Left ventricle myocardium inferior (tissue), 1 donor: ENCODE results near the gene CSNK1D. TPM values are rescaled to one million over a fixed set of nuclear protein-coding genes. Genes with fewer than 3 reads are reported as not detected.

ENCODE experiments used
- DNase-seq: peaks from one replicate; pipeline ENCODE4 v3.0.0-alpha.2; 2020
- H3K27ac ChIP-seq: fragments of 200-600 bp; replicated peaks from 2 replicates; pipeline ENCODE4 v1.8.0; 2021
- H3K27me3 ChIP-seq: fragments of 200-600 bp; 2 replicates; pipeline ENCODE4 v1.8.0; 2021; ENCODE audit warnings: low read depth
- H3K36me3 ChIP-seq: fragments of 200-600 bp; 2 replicates; pipeline ENCODE4 v1.8.0; 2021
- H3K4me1 ChIP-seq: fragments of 200-600 bp; 2 replicates; pipeline ENCODE4 v1.8.0; 2021
- H3K4me3 ChIP-seq: fragments of 200-600 bp; 2 replicates; pipeline ENCODE4 v1.8.0; 2021; ENCODE audit warnings: mild to moderate bottlenecking, moderate library complexity
- H3K9me3 ChIP-seq: fragments of 200-600 bp; replicated peaks from 2 replicates; pipeline ENCODE4 v1.8.0; 2021
- CTCF ChIP-seq: fragments of 200-600 bp; IDR thresholded peaks from 2 replicates; pipeline ENCODE4 v1.8.0; 2021; ENCODE audit warnings: antibody characterized with exemption, mild to moderate bottlenecking, borderline replicate concordance
- intact Hi-C: fragments of 100-400 bp; cut with micrococcal nuclease; formaldehyde crosslinking; loops from one replicate; pipeline ENCODE4 v1.11.0; 2022
- long read RNA-seq: library from polyadenylated mRNA; unstranded; transcript quantifications from one replicate; pipeline ENCODE4 v2.0.0, GENCODE V29; 2021
- total RNA-seq: library from RNA; stranded (reverse); fragmentation: NEBNext Ultra II Directional; extraction: Animal tissue kit (Norgen Biotek cat#: 25700); gene quantifications from one replicate; pipeline ENCODE4 v1.2.1, GENCODE V29; 2021
- donor health status: DM: no; HTN: yes; CAD: no; lungs with severe emphysema.

The CSNK1D gene
- 61.8 TPM for total RNA-seq
- long read RNA-seq, transcript CSNK1D-203 (10 exons, 2,047 nt): minor isoform, 6 of 39 reads
- long read RNA-seq, transcript CSNK1D-202 (9 exons, 3,712 nt): major isoform, 7 of 39 reads
- long read RNA-seq, partial matches to known transcripts: 4 of 39 reads
- long read RNA-seq, other reads (novel, unspliced or antisense): 21 of 39 reads

GRCh38 chr17:82273327-82274133, at the start of gene CSNK1D:
Gene CSNK1D, minus strand, starts transcription at chr17:82273700. Its CDS starts 319 bp downstream, at chr17:82273381.
- no peak for TF ChIP-seq CTCF
- peak within 1 kb of the TSS; percentile 98 for H3K4me3 ChIP-seq
- peak; percentile 93 for DNase-seq
- H3K4me1 ChIP-seq: peaks cover 60% of the 10 kb centered on the region
- H3K27ac ChIP-seq: peak within 1 kb of the TSS; percentile 98
- no peaks in the 10 kb centered on the region for H3K27me3 ChIP-seq
- intact Hi-C loops: no loop called here
- no peaks in the 10 kb centered on the region for H3K9me3 ChIP-seq
- H3K36me3 ChIP-seq: peaks cover 21% of the 10 kb centered on the region

- H3K27ac ChIP-seq: no peak overlapping the region
- no peak for DNase-seq
- no peak for TF ChIP-seq CTCF
- no peaks in the 10 kb centered on the region for H3K9me3 ChIP-seq
- H3K36me3 ChIP-seq: no peaks in the 10 kb centered on the region
- H3K27me3 ChIP-seq: peaks cover 28% of the 10 kb centered on the region
- no peak overlapping the region for H3K4me3 ChIP-seq
- intact Hi-C loops: loop anchor here (10.0 kb wide), 1 partner anchor 88 kb away; no protein-coding TSS in a partner anchor
- H3K4me1 ChIP-seq: peaks cover 10% of the 10 kb centered on the region
These were observed 49.3 kb upstream of the CSNK1D start for GRCh38 chr17:82322526-82323453.

GRCh38 chr17:82321947-82322466, 48.5 kb upstream of the CSNK1D start:
- Histone ChIP-seq H3K4me3 (no peak overlapping the region), H3K4me1 (peaks cover 10% of the 10 kb centered on the region), H3K36me3 (no peaks in the 10 kb centered on the region), H3K9me3 (no peaks in the 10 kb centered on the region), H3K27me3 (peaks cover 24% of the 10 kb centered on the region), H3K27ac (no peak overlapping the region)
- DNase-seq: no peak
- no peak for TF ChIP-seq CTCF
- intact Hi-C loops: loop anchor here (10.0 kb wide), 1 partner anchor 87 kb away; no protein-coding TSS in a partner anchor

- H3K4me3 ChIP-seq: peak overlapping the region; percentile 32
- peak; percentile 91 for TF ChIP-seq CTCF
- H3K4me1 ChIP-seq: peaks cover 11% of the 10 kb centered on the region
- no peak for DNase-seq
- H3K9me3 ChIP-seq: no peaks in the 10 kb centered on the region
- no peak overlapping the region for H3K27ac ChIP-seq
- no peaks in the 10 kb centered on the region for H3K36me3 ChIP-seq
- peaks cover 27% of the 10 kb centered on the region for H3K27me3 ChIP-seq
- intact Hi-C loops: loop anchor here (10.0 kb wide), 1 partner anchor 86 kb away; no protein-coding TSS in a partner anchor
These were observed 47.7 kb upstream of the CSNK1D start for GRCh38 chr17:82320956-82321927.
